K562 (cell line): ENCODE measurements around the gene PLSCR5. TPM values are rescaled to one million over a fixed set of nuclear protein-coding genes. Genes with fewer than 3 reads are reported as not detected.
A peak's percentile ranks its signal among the peaks of the same experiment; 100 is the strongest.

Experiments
- CCAR2 ChIP-seq: fragments of 200-400 bp; formaldehyde crosslinking; IDR thresholded peaks from 2 replicates; pipeline ENCODE4 v1.6.1; 2017; ENCODE audit warnings: mild to moderate bottlenecking, low read depth, low read length
- CGGBP1 ChIP-seq: fragments of 250-450 bp; sonication (Bioruptor Pico); IDR thresholded peaks from 2 replicates; pipeline ENCODE4 v1.9.0; 2021; ENCODE audit warnings: mild to moderate bottlenecking
- DMBX1 ChIP-seq: fragments of 250-450 bp; sonication (Bioruptor Pico); IDR thresholded peaks from 2 replicates; pipeline ENCODE4 v1.8.0; 2022; ENCODE audit warnings: inconsistent platforms, mild to moderate bottlenecking, moderate library complexity, borderline replicate concordance
- ELF1 ChIP-seq: fragments of 200-800 bp; sonication (Bioruptor generic); IDR thresholded peaks from 2 replicates; pipeline ENCODE4 v1.6.1; 2016; ENCODE audit warnings: missing genetic modification characterization, missing compliant biosample characterization
- EP300 ChIP-seq: IDR thresholded peaks from 2 replicates; pipeline ENCODE4 v1.6.1; 2012; ENCODE audit warnings: low read length, improper control_type of control experiment
- FIP1L1 ChIP-seq: fragments of 200-400 bp; formaldehyde crosslinking; IDR thresholded peaks from 2 replicates; pipeline ENCODE4 v1.6.1; 2018; ENCODE audit warnings: mild to moderate bottlenecking, low read depth, low read length; ENCODE audit not compliant: poor library complexity, severe bottlenecking
- GABPA ChIP-seq: fragments of 200-800 bp; sonication (Bioruptor generic); conservative IDR thresholded peaks from 2 replicates; pipeline ENCODE4 v1.6.1; 2016; ENCODE audit warnings: low read depth, missing genetic modification characterization, missing compliant biosample characterization
- GTF2E2 ChIP-seq: fragments of 200-800 bp; sonication (Bioruptor generic); IDR thresholded peaks from 2 replicates; pipeline ENCODE4 v1.6.1; 2016; ENCODE audit warnings: missing genetic modification characterization, missing compliant biosample characterization
- HDAC1 ChIP-seq, 2 experiments: fragments of 450-650 bp; IDR thresholded peaks; 2 replicates each; pipeline ENCODE4 v1.6.1; 2016 to 2017; ENCODE audit warnings: inconsistent platforms in 1 of 2, mild to moderate bottlenecking in 1 of 2, moderate library complexity in 1 of 2
- HIVEP1 ChIP-seq: fragments of 250-450 bp; sonication (Bioruptor Pico); IDR thresholded peaks from 2 replicates; pipeline ENCODE4 v1.4.0; 2020; ENCODE audit warnings: mild to moderate bottlenecking
- MTA1 ChIP-seq: fragments of 450-650 bp; IDR thresholded peaks from 2 replicates; pipeline ENCODE4 v1.6.1; 2017; ENCODE audit warnings: borderline replicate concordance
- NFIC ChIP-seq: fragments of 450-650 bp; IDR thresholded peaks from 2 replicates; pipeline ENCODE4 v1.6.1; 2017; ENCODE audit warnings: mild to moderate bottlenecking, inconsistent platforms
- PTTG1 ChIP-seq: fragments of 450-650 bp; IDR thresholded peaks from 2 replicates; pipeline ENCODE4 v1.6.1; 2016; ENCODE audit warnings: low read depth, mild to moderate bottlenecking, missing genetic modification characterization, missing compliant biosample characterization
- SAFB ChIP-seq: fragments of 200-400 bp; formaldehyde crosslinking; IDR thresholded peaks from 2 replicates; pipeline ENCODE4 v1.6.1; 2017; ENCODE audit warnings: low read depth, low read length, borderline replicate concordance
- SIN3A ChIP-seq, 2 experiments: fragments of 150-350 bp in 1 of 2; IDR thresholded peaks; 2 replicates each; pipeline ENCODE4 v1.6.1; 2011 to 2016; ENCODE audit warnings: borderline replicate concordance in 2 of 2, low read depth in 2 of 2, low read length in 2 of 2, mild to moderate bottlenecking in 2 of 2, moderate library complexity in 2 of 2; ENCODE audit not compliant: control insufficient read depth in 1 of 2
- SIN3B ChIP-seq: fragments of 450-650 bp; IDR thresholded peaks from 2 replicates; pipeline ENCODE4 v1.6.1; 2017; ENCODE audit warnings: low read depth, mild to moderate bottlenecking, moderate library complexity
- SP1 ChIP-seq: sonication (generic); formaldehyde crosslinking; IDR thresholded peaks from 2 replicates; pipeline ENCODE4 v1.8.1; 2022; ENCODE audit warnings: mild to moderate bottlenecking, missing genetic modification reagents
- TAF1 ChIP-seq: IDR thresholded peaks from 2 replicates; pipeline ENCODE4 v1.6.1; 2011; ENCODE audit warnings: mild to moderate bottlenecking, low read length, moderate library complexity; ENCODE audit not compliant: insufficient read depth, control insufficient read depth, severe bottlenecking; ENCODE audit errors: extremely low read depth
- TAF15 ChIP-seq: fragments of 200-400 bp; formaldehyde crosslinking; IDR thresholded peaks from 2 replicates; pipeline ENCODE4 v1.6.1; 2017; ENCODE audit warnings: mild to moderate bottlenecking, low read depth, low read length, moderate library complexity
- U2AF2 ChIP-seq: fragments of 200-400 bp; formaldehyde crosslinking; optimal IDR thresholded peaks from 2 replicates; pipeline ENCODE3; 2017; ENCODE audit warnings: low read depth, mild to moderate bottlenecking, low read length
- ZFP30 ChIP-seq: fragments of 250-450 bp; sonication (Bioruptor Pico); IDR thresholded peaks from 2 replicates; pipeline ENCODE4 v1.8.0; 2022; ENCODE audit warnings: moderate library complexity, mild to moderate bottlenecking, inconsistent platforms, borderline replicate concordance
- ZFP91 ChIP-seq: sonication (generic); formaldehyde crosslinking; IDR thresholded peaks from 2 replicates; pipeline ENCODE4 v1.8.0; 2022; ENCODE audit warnings: mild to moderate bottlenecking, missing genetic modification reagents
- ZHX1 ChIP-seq: fragments of 150-350 bp; conservative IDR thresholded peaks from 2 replicates; pipeline ENCODE4 v1.6.1; 2014; ENCODE audit warnings: low read length
- ZNF668 ChIP-seq: fragments of 250-450 bp; sonication (Bioruptor Pico); IDR thresholded peaks from 2 replicates; pipeline ENCODE4 v1.8.0; 2022; ENCODE audit warnings: mild to moderate bottlenecking, inconsistent platforms
- polyA plus RNA-seq, 8 experiments: library from polyadenylated mRNA; depleted of rRNA in 4 of 8; stranded (reverse) in 5 of 8; unstranded in 3 of 8; fragments of >200 nt; fragmentation: Nextera tagmentation in 2 of 8; fragmentation: Illumina TruSeq in 1 of 8; extraction: Ambion mirVana in 2 of 8; extraction: Trizol in 1 of 8; gene quantifications; 2 replicates each; pipeline versions ENCODE4 v1.2.1 to v1.2.3, GENCODE V29; 2011 to 2014; ENCODE audit warnings: inconsistent platforms in 1 of 8, missing spikeins in 1 of 8
- total RNA-seq, 7 experiments: library from RNA; depleted of rRNA in 6 of 7; stranded (reverse); fragments of >200 nt in 6 of 7; fragmentation: Illumina TruSeq in 2 of 7; extraction: Trizol in 2 of 7; gene quantifications; 2 replicates each; pipeline versions ENCODE4 v1.2.1 to v1.2.3, GENCODE V29; 2011 to 2021; ENCODE audit warnings: low replicate concordance in 1 of 7

PLSCR5 gene
- total and polyA plus RNA-seq, 9 of the 15 experiments (the other 6 are each of a cell fraction or from before 2014, with no cell fraction given), result not detected

GRCh38 chr3:146544002-146544928, 60.9 kb downstream of the PLSCR5 start, which contains the start of gene PLSCR1 (continued):
- TF ChIP-seq ZFP91, result no peak
- TF ChIP-seq CGGBP1 (CRISPR knock-in tag), result no peak
- no peak for TF ChIP-seq ZNF668 (CRISPR knock-in tag)
- no peak for TF ChIP-seq U2AF2
- no peak for TF ChIP-seq HIVEP1
- peak; percentile 34 to 55; a peak in 2 of 4 replicates for TF ChIP-seq SIN3A (IDR thresholded peaks at IDR 0.05; ENCODE audit: borderline replicate concordance in 2 of 2, control insufficient read depth in 1 of 2, low read depth in 2 of 2, low read length in 2 of 2)
- peak; percentile 80 for TF ChIP-seq GABPA (tag)
- TF ChIP-seq SIN3B, result no peak
- peak; percentile 76 for TF ChIP-seq ELF1 (tag)
- no peak for TF ChIP-seq PTTG1 (tag)
- peak; percentile 29; the same call in 1 of the 2 replicates for TF ChIP-seq EP300
- no peak for TF ChIP-seq ZFP30 (CRISPR knock-in tag)
- TF ChIP-seq GTF2E2 (tag), result no peak
- TF ChIP-seq ZHX1, result no peak
- TF ChIP-seq HDAC1 (IDR thresholded peaks at IDR 0.05), result peak in 1 of 2 experiments; percentile 27; a peak in 1 of 4 replicates
- no peak for TF ChIP-seq DMBX1 (CRISPR knock-in tag)
- TF ChIP-seq CCAR2, result no peak
- TF ChIP-seq TAF15, result no peak
- TF ChIP-seq NFIC, result 0 out of 2 replicates have a peak, but pooled peaks have one; percentile 5
- TF ChIP-seq TAF1, result peak; percentile 80
- no peak for TF ChIP-seq SP1 (CRISPR knock-in tag)
- TF ChIP-seq FIP1L1, result no peak
- TF ChIP-seq SAFB, result no peak
- no peak for TF ChIP-seq MTA1
